NCI-H2227 (cell line): ENCODE measurements around the gene MARK2.

Experiments used
- DNase-seq: peaks from one replicate; lab custom pipeline; 2025; ENCODE audit not compliant: unreplicated experiment; lab: John Stamatoyannopoulos, UW

MARK2 gene

GRCh38 chr11:63879598-63880402 is 40.9 kb downstream of the MARK2 start:
- no peak for DNase-seq

- no peak for DNase-seq
Observed at GRCh38 chr11:63880403-63880790, 41.5 kb downstream of the MARK2 start.

GRCh38 chr11:63882555-63883242 is 43.8 kb downstream of the MARK2 start:
- peak; percentile 84 for DNase-seq

- DNase-seq = no peak
Observed at GRCh38 chr11:63883791-63884190, 44.9 kb downstream of the MARK2 start.

GRCh38 chr11:63884196-63884932 is 45.5 kb downstream of the MARK2 start:
- DNase-seq = no peak

- no peak for DNase-seq
Observed at GRCh38 chr11:63887386-63887999, 48.6 kb downstream of the MARK2 start.

- peak; percentile 46 for DNase-seq
Observed at GRCh38 chr11:63888170-63889086, 49.5 kb downstream of the MARK2 start.

GRCh38 chr11:63889344-63889743 is 50.4 kb downstream of the MARK2 start:
- DNase-seq = no peak

- DNase-seq = no peak
Observed at GRCh38 chr11:63890368-63890767, 51.5 kb downstream of the MARK2 start.

- DNase-seq = no peak
Observed at GRCh38 chr11:63892228-63892627, 53.3 kb downstream of the MARK2 start.

GRCh38 chr11:63893355-63893754 is 54.4 kb downstream of the MARK2 start:
- no peak for DNase-seq

- DNase-seq = no peak
Observed at GRCh38 chr11:63896071-63896470, 57.2 kb downstream of the MARK2 start.

- DNase-seq = no peak
Observed at GRCh38 chr11:63897459-63898146, 58.7 kb downstream of the MARK2 start.

- no peak for DNase-seq
Observed at GRCh38 chr11:63901660-63902059, 62.8 kb downstream of the MARK2 start.

- DNase-seq = no peak
Observed at GRCh38 chr11:63903884-63904283, 65.0 kb downstream of the MARK2 start.

GRCh38 chr11:63904743-63905142 is 65.8 kb downstream of the MARK2 start:
- no peak for DNase-seq

GRCh38 chr11:63905179-63905578 is 66.3 kb downstream of the MARK2 start:
- no peak for DNase-seq

GRCh38 chr11:63906087-63906486 is 67.2 kb downstream of the MARK2 start:
- no peak for DNase-seq

- peak; percentile 18 for DNase-seq
Observed at GRCh38 chr11:63906585-63906984, 67.7 kb downstream of the MARK2 start.

GRCh38 chr11:63907063-63907462 is 68.2 kb downstream of the MARK2 start:
- DNase-seq = no peak
